Measurements from ENCODE around the gene EIF4G3. TPM values are rescaled to one million over a fixed set of nuclear protein-coding genes. Genes with fewer than 3 reads are reported as not detected.

Gene EIF4G3
- total and polyA plus RNA-seq, 2 of the 8 experiments (the other 6 are each of a cell fraction or from before 2014, with no cell fraction given): 47.5 to 66.6 TPM

DNA sequence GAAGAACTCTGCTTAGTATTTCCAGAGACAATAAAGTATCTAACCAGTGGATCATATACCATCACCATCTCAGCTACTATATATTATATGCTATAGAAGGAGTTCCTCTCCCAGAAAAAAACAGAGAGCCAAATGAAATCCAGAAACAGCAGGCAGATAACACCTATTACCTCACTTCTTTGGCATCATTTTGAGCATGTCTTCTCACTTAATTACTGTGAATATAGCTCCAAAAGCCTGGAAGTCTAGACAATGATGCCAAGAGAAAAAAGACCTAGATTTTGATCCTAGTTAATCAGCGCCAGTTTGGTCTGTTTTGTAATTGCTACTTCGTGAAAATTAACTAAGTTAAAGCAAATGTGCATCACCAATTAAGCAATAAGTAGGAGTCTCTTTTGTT is 131.3 kb downstream of the EIF4G3 start:
- ChIA-PET POLR2A (ENCODE audit: partially characterized antibody) (no interaction called here), CTCF (ENCODE audit: partially characterized antibody) (interaction anchor here (0.8 kb wide), 1 partner anchor 9 kb away, joined by 3 read pairs; no protein-coding TSS in a partner anchor)
- Histone ChIP-seq H4K8ac (ENCODE audit: extremely low read depth, insufficient read depth, low read length) (no peak overlapping the region), H4K5ac (ENCODE audit: insufficient read length, low read depth, low read length) (no peak overlapping the region), H3K27me3 (replicated peaks in 1 of 4; ENCODE audit: control insufficient read depth in 3 of 4, extremely low read depth in 1 of 4, insufficient read depth in 3 of 4, low read length in 3 of 4) (no peaks in the 10 kb centered on the region), H2AFZ (ENCODE audit: low read length) (no peak overlapping the region), H2BK20ac (ENCODE audit: low read length) (no peak overlapping the region), H3K23ac (ENCODE audit: insufficient read length) (no peak overlapping the region), H3K9ac (replicated peaks in 1 of 4; ENCODE audit: extremely low read depth in 1 of 4, low read depth in 3 of 4, low read length in 3 of 4) (peak overlapping the region in 1 of 4 experiments; percentile 37; a peak in 1 of 7 replicates), H3K9me3 (ENCODE audit: insufficient read depth in 2 of 2, low read depth in 1 of 2, low read length in 1 of 2) (no peaks in the 10 kb centered on the region), H3K18ac (ENCODE audit: extremely low read depth, low read length) (no peak overlapping the region), H3K4me3 (ENCODE audit: extremely low read depth in 1 of 4, insufficient read depth in 2 of 4, low read depth in 3 of 4, low read length in 4 of 4) (no peak overlapping the region), H2BK5ac (ENCODE audit: low read depth, low read length) (no peak overlapping the region), H3K56ac (replicated peaks; ENCODE audit: insufficient read length, low read depth, low read length) (no peak overlapping the region), H3K79me2 (ENCODE audit: control insufficient read depth in 1 of 2, insufficient read depth in 2 of 2, low read length in 2 of 2) (peaks cover 0 to 56% of the 10 kb centered on the region in 2 experiments; a peak in 2 of 4 replicates), H3K27ac (ENCODE audit: low read depth, low read length) (no peak overlapping the region), H2BK12ac (ENCODE audit: low read depth, low read length) (no peak overlapping the region), H2AK5ac (ENCODE audit: low read depth, low read length) (no peak overlapping the region), H4K91ac (replicated peaks; ENCODE audit: insufficient read length, low read length) (no peak overlapping the region), H3K23me2 (ENCODE audit: low read depth, low read length) (no peaks in the 10 kb centered on the region), H3K4me1 (replicated peaks in 1 of 4; ENCODE audit: control insufficient read depth in 3 of 4, insufficient read depth in 4 of 4, low read length in 3 of 4) (no peaks in the 10 kb centered on the region), H4K20me1 (replicated peaks in 1 of 2; ENCODE audit: control insufficient read depth in 1 of 2, insufficient read depth in 2 of 2, low read length in 2 of 2) (peaks cover 0 to 1% of the 10 kb centered on the region in 2 experiments), H2BK15ac (ENCODE audit: low read length) (no peak overlapping the region), H3K36me3 (ENCODE audit: control insufficient read depth in 2 of 4, insufficient read depth in 4 of 4, low read length in 3 of 4) (peaks cover 0 to 8% (median 0%) of the 10 kb centered on the region in 4 experiments; a peak in 1 of 8 replicates), H3K79me1 (ENCODE audit: low read depth, low read length) (peaks cover 2% of the 10 kb centered on the region; the same call in 1 of the 2 replicates), H3K4me2 (ENCODE audit: insufficient read depth in 1 of 2, low read depth in 2 of 2, low read length in 2 of 2) (no peak overlapping the region), H3K14ac (ENCODE audit: insufficient read length) (no peak overlapping the region), H3K4ac (replicated peaks; ENCODE audit: insufficient read length, low read depth, low read length) (no peak overlapping the region), H2BK120ac (replicated peaks; ENCODE audit: low read depth, low read length) (no peak overlapping the region)
- DNase-seq (ENCODE audit: low read depth in 1 of 2, low spot score in 2 of 2): no peak
- FAIRE-seq: no peak
- 88% methylated on average over 2 of the region's 2 CpGs; no CpG with 5 or more reads in 1 of the 2 experiments for WGBS, 2 experiments (ENCODE audit: extremely low coverage in 1 of 2, insufficient coverage in 1 of 2, insufficient read length in 1 of 2, insufficient replicate concordance in 2 of 2, low coverage in 1 of 2, low lambda C conversion rate in 2 of 2, missing lambda C conversion rate in 1 of 2)
- TF ChIP-seq CTBP2 (IDR thresholded peaks at IDR 0.05; ENCODE audit: borderline replicate concordance, insufficient read depth, insufficient read length, low read length) (no peak), CTCF (IDR thresholded peaks at IDR 0.05; ENCODE audit: control extremely low read depth in 1 of 3, insufficient read depth in 1 of 3, low read depth in 1 of 3, low read length in 3 of 3) (no peak), BACH1 (IDR thresholded peaks at IDR 0.05; ENCODE audit: low read length) (no peak), KDM4A (IDR thresholded peaks at IDR 0.05; ENCODE audit: low read depth, low read length, severe bottlenecking) (no peak), EGR1 (IDR thresholded peaks at IDR 0.05; ENCODE audit: borderline replicate concordance, low read depth, low read length) (no peak), RBBP5 (IDR thresholded peaks at IDR 0.05; ENCODE audit: borderline replicate concordance, low read depth, low read length) (no peak), ATF2 (IDR thresholded peaks at IDR 0.05; ENCODE audit: low read length) (no peak), RFX5 (IDR thresholded peaks at IDR 0.05; ENCODE audit: borderline replicate concordance, low read depth, low read length) (no peak), JUN (IDR thresholded peaks at IDR 0.05; ENCODE audit: low read depth, low read length) (no peak)
